HepG2 (cell line): ENCODE data around the gene SECTM1. TPM values are rescaled to one million over a fixed set of nuclear protein-coding genes. Genes with fewer than 3 reads are reported as not detected.

Source experiments
- ARNTL ChIP-seq: sonication (generic); formaldehyde crosslinking; IDR thresholded peaks from 2 replicates; pipeline ENCODE4 v1.4.0; 2020; ENCODE audit warnings: mild to moderate bottlenecking, missing genetic modification reagents
- CCDC6 ChIP-seq: sonication (generic); formaldehyde crosslinking; IDR thresholded peaks from 2 replicates; pipeline ENCODE4 v1.8.1; 2022; ENCODE audit warnings: mild to moderate bottlenecking, missing genetic modification reagents, moderate library complexity
- ELF4 ChIP-seq: sonication (generic); formaldehyde crosslinking; IDR thresholded peaks from 2 replicates; pipeline ENCODE4 v1.5.0; 2020; ENCODE audit warnings: missing genetic modification reagents, mild to moderate bottlenecking, moderate library complexity, borderline replicate concordance
- HMGXB3 ChIP-seq: sonication (generic); formaldehyde crosslinking; IDR thresholded peaks from 2 replicates; pipeline ENCODE4 v1.4.0; 2020; ENCODE audit warnings: missing genetic modification reagents, borderline replicate concordance
- HNF4G ChIP-seq, 2 experiments: sonication (generic) in 1 of 2; formaldehyde crosslinking in 1 of 2; IDR thresholded peaks; 2 replicates each; pipeline versions ENCODE4 v1.4.0 to v1.6.1; 2011 to 2020; ENCODE audit warnings: borderline replicate concordance in 2 of 2, low read depth in 2 of 2, mild to moderate bottlenecking in 2 of 2, low read length in 1 of 2, missing genetic modification reagents in 1 of 2, moderate library complexity in 1 of 2
- KLF6 ChIP-seq: IDR thresholded peaks from 2 replicates; pipeline ENCODE4 v1.8.0; 2016; ENCODE audit warnings: missing biosample characterization, missing genetic modification reagents
- MTF1 ChIP-seq: sonication (generic); formaldehyde crosslinking; IDR thresholded peaks from 2 replicates; pipeline ENCODE4 v1.5.0; 2020; ENCODE audit warnings: missing genetic modification reagents
- PLRG1 ChIP-seq: fragments of 450-650 bp; conservative IDR thresholded peaks from 2 replicates; pipeline ENCODE4 v1.6.1; 2016
- SATB2 ChIP-seq: sonication (generic); formaldehyde crosslinking; IDR thresholded peaks from 2 replicates; pipeline ENCODE4 v1.5.0; 2020; ENCODE audit warnings: missing genetic modification reagents
- SP2 ChIP-seq: sonication (generic); formaldehyde crosslinking; IDR thresholded peaks from 2 replicates; pipeline ENCODE4 v1.5.1; 2020; ENCODE audit warnings: mild to moderate bottlenecking, missing genetic modification reagents
- STAG1 ChIP-seq: sonication (generic); formaldehyde crosslinking; IDR thresholded peaks from 2 replicates; pipeline ENCODE4 v1.4.0; 2020; ENCODE audit warnings: missing genetic modification reagents
- ZNF367 ChIP-seq: sonication (generic); formaldehyde crosslinking; IDR thresholded peaks from 2 replicates; pipeline ENCODE4 v1.4.0; 2020; ENCODE audit warnings: missing genetic modification reagents, borderline replicate concordance
- ZNF781 ChIP-seq: sonication (generic); formaldehyde crosslinking; IDR thresholded peaks from 2 replicates; pipeline ENCODE4 v1.5.1; 2020; ENCODE audit warnings: borderline replicate concordance, mild to moderate bottlenecking, missing genetic modification reagents; ENCODE audit errors: not compliant biosample characterization
- ZSCAN31 ChIP-seq: sonication (generic); formaldehyde crosslinking; IDR thresholded peaks from 2 replicates; pipeline ENCODE4 v1.5.0; 2020; ENCODE audit warnings: low read depth, mild to moderate bottlenecking, missing genetic modification reagents
- polyA plus RNA-seq, 8 experiments: library from polyadenylated mRNA; depleted of rRNA in 3 of 8; stranded (reverse) in 7 of 8; unstranded in 1 of 8; fragments of >200 nt; fragmentation: Illumina TruSeq in 4 of 8; extraction: Trizol in 4 of 8; gene quantifications; 2 replicates each; pipeline versions ENCODE4 v1.2.1 to v1.2.3, GENCODE V29; 2011 to 2016; ENCODE audit warnings: low read depth in 4 of 8, missing spikeins in 1 of 8, mixed read lengths in 1 of 8; ENCODE audit not compliant: insufficient read depth in 1 of 8
- total RNA-seq, 5 experiments: library from RNA; depleted of rRNA; stranded (reverse); fragments of >200 nt; fragmentation: Illumina TruSeq; extraction: Trizol; gene quantifications; 2 replicates each; pipeline ENCODE4 v1.2.3, GENCODE V29; 2016; ENCODE audit warnings: low read depth in 1 of 5
- TF ChIP-seq, protein P1 (sequence below), 2 experiments: IDR thresholded peaks; 2 replicates each; pipeline ENCODE4 v1.6.1; 2011 to 2012; ENCODE audit warnings: low read length in 2 of 2, borderline replicate concordance in 1 of 2, low read depth in 1 of 2, mild to moderate bottlenecking in 1 of 2, moderate library complexity in 1 of 2
- TF ChIP-seq, protein P2 (sequence below): sonication (generic); formaldehyde crosslinking; IDR thresholded peaks from 2 replicates; pipeline ENCODE4 v1.4.0; 2020; ENCODE audit warnings: mild to moderate bottlenecking, missing genetic modification reagents

Gene SECTM1
- total and polyA plus RNA-seq, 2 of the 13 experiments (the other 11 are each of a cell fraction or from before 2014, with no cell fraction given): 3.5 to 5.3 TPM

GRCh38 chr17:82330322-82331239 lies 3.0 kb downstream of the SECTM1 start (continued):
- TF ChIP-seq, protein P1, sequence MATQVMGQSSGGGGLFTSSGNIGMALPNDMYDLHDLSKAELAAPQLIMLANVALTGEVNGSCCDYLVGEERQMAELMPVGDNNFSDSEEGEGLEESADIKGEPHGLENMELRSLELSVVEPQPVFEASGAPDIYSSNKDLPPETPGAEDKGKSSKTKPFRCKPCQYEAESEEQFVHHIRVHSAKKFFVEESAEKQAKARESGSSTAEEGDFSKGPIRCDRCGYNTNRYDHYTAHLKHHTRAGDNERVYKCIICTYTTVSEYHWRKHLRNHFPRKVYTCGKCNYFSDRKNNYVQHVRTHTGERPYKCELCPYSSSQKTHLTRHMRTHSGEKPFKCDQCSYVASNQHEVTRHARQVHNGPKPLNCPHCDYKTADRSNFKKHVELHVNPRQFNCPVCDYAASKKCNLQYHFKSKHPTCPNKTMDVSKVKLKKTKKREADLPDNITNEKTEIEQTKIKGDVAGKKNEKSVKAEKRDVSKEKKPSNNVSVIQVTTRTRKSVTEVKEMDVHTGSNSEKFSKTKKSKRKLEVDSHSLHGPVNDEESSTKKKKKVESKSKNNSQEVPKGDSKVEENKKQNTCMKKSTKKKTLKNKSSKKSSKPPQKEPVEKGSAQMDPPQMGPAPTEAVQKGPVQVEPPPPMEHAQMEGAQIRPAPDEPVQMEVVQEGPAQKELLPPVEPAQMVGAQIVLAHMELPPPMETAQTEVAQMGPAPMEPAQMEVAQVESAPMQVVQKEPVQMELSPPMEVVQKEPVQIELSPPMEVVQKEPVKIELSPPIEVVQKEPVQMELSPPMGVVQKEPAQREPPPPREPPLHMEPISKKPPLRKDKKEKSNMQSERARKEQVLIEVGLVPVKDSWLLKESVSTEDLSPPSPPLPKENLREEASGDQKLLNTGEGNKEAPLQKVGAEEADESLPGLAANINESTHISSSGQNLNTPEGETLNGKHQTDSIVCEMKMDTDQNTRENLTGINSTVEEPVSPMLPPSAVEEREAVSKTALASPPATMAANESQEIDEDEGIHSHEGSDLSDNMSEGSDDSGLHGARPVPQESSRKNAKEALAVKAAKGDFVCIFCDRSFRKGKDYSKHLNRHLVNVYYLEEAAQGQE (IDR thresholded peaks at IDR 0.05; ENCODE audit: borderline replicate concordance in 1 of 2, low read depth in 1 of 2, low read length in 2 of 2): no peak
- no peak for TF ChIP-seq PLRG1
- no peak for TF ChIP-seq SATB2 (CRISPR knock-in tag)
- TF ChIP-seq ZNF367 (CRISPR knock-in tag): no peak
- TF ChIP-seq HNF4G (IDR thresholded peaks at IDR 0.05; ENCODE audit: borderline replicate concordance, low read depth, low read length): peak; percentile 73; the same call in 1 of the 2 replicates
- TF ChIP-seq HNF4G (CRISPR knock-in tag; IDR thresholded peaks at IDR 0.05; ENCODE audit: borderline replicate concordance, low read depth): peak; percentile 63; the same call in 1 of the 2 replicates
- peak; percentile 81; the same call in 1 of the 2 replicates for TF ChIP-seq ZSCAN31 (CRISPR knock-in tag)
- no peak for TF ChIP-seq MTF1 (CRISPR knock-in tag)
- TF ChIP-seq, protein P2, sequence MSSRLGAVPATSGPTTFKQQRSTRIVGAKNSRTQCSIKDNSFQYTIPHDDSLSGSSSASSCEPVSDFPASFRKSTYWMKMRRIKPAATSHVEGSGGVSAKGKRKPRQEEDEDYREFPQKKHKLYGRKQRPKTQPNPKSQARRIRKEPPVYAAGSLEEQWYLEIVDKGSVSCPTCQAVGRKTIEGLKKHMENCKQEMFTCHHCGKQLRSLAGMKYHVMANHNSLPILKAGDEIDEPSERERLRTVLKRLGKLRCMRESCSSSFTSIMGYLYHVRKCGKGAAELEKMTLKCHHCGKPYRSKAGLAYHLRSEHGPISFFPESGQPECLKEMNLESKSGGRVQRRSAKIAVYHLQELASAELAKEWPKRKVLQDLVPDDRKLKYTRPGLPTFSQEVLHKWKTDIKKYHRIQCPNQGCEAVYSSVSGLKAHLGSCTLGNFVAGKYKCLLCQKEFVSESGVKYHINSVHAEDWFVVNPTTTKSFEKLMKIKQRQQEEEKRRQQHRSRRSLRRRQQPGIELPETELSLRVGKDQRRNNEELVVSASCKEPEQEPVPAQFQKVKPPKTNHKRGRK: no peak; the same call in 1 of the 2 replicates
- TF ChIP-seq ARNTL (CRISPR knock-in tag): peak; percentile 92
- no peak; the same call in 1 of the 2 replicates for TF ChIP-seq ELF4 (CRISPR knock-in tag)
- no peak for TF ChIP-seq SP2 (CRISPR knock-in tag)
- peak; percentile 27; the same call in 1 of the 2 replicates for TF ChIP-seq STAG1 (CRISPR knock-in tag)
- TF ChIP-seq ZNF781 (CRISPR knock-in tag): peak; percentile 71
- no peak for TF ChIP-seq HMGXB3 (CRISPR knock-in tag)
- TF ChIP-seq CCDC6: no peak
- no peak for TF ChIP-seq KLF6 (CRISPR knock-in tag)
